HEK293 (cell line): ENCODE measurements around the gene BORCS6.
A peak's percentile ranks its signal among the peaks of the same experiment; 100 is the strongest.

Experiments used
- CTCF ChIA-PET: fragments of 350-600 bp; formaldehyde crosslinking; extraction: SDS; loops from one replicate; lab custom pipeline; 2021; ENCODE audit warnings: antibody characterized with exemption; lab: Yijun Ruan, JAX
- POLR2A ChIA-PET: fragments of 300-600 bp; formaldehyde crosslinking; extraction: SDS; loops from one replicate; lab custom pipeline; 2020; ENCODE audit warnings: antibody characterized with exemption, inconsistent platforms; lab: Yijun Ruan, JAX
- H3K27ac ChIP-seq: fragments of 200-500 bp; sonication (Bioruptor generic); 2 replicates; pipeline ENCODE4 v1.5.1; 2014; ENCODE audit warnings: low read depth, low read length, control low read depth, inconsistent platforms; ENCODE audit errors: extremely low read depth
- H3K36me3 ChIP-seq, 2 experiments: fragments of 200-500 bp in 1 of 2; sonication (Bioruptor generic) in 1 of 2; 1 replicate in 1 of 2; 2 replicates in 1 of 2; pipeline ENCODE4 v1.5.1; 2014 to 2017; ENCODE audit warnings: inconsistent platforms in 2 of 2, low read length in 2 of 2; ENCODE audit not compliant: control insufficient read depth in 2 of 2, insufficient read depth in 1 of 2
- H3K4me1 ChIP-seq: fragments of 200-500 bp; sonication (Bioruptor generic); 2 replicates; pipeline ENCODE4 v1.5.1; 2014; ENCODE audit warnings: mild to moderate bottlenecking, low read length, inconsistent platforms; ENCODE audit not compliant: control insufficient read depth, insufficient read depth
- H3K4me3 ChIP-seq: 2 replicates; pipeline ENCODE4 v1.5.1; 2011; ENCODE audit warnings: low read depth, mild to moderate bottlenecking, control low read depth, low read length, moderate library complexity
- H3K9me3 ChIP-seq: fragments of 200-500 bp; sonication (Bioruptor generic); 2 replicates; pipeline ENCODE4 v1.5.1; 2014; ENCODE audit warnings: low read depth, low read length, inconsistent platforms; ENCODE audit not compliant: control insufficient read depth, insufficient read depth
- GLIS2 ChIP-seq: fragments of 450-650 bp; formaldehyde crosslinking; IDR thresholded peaks from 2 replicates; pipeline ENCODE4 v1.5.1; 2016; ENCODE audit warnings: missing biosample characterization, missing genetic modification characterization
- REPIN1 ChIP-seq: fragments of 450-650 bp; formaldehyde crosslinking; IDR thresholded peaks from 2 replicates; pipeline ENCODE4 v1.5.1; 2017; ENCODE audit warnings: missing biosample characterization, missing genetic modification characterization, low read depth
- SCRT1 ChIP-seq: fragments of 450-650 bp; formaldehyde crosslinking; IDR thresholded peaks from 2 replicates; pipeline ENCODE4 v1.5.1; 2016; ENCODE audit warnings: missing biosample characterization, missing genetic modification characterization, borderline replicate concordance
- ZBTB8A ChIP-seq: fragments of 450-650 bp; formaldehyde crosslinking; IDR thresholded peaks from 2 replicates; pipeline ENCODE4 v1.5.1; 2016; ENCODE audit warnings: missing biosample characterization, missing genetic modification characterization
- ZNF214 ChIP-seq: fragments of 450-650 bp; formaldehyde crosslinking; IDR thresholded peaks from 2 replicates; pipeline ENCODE4 v1.5.1; 2017; ENCODE audit warnings: missing biosample characterization, mild to moderate bottlenecking, missing genetic modification characterization, borderline replicate concordance
- ZNF423 ChIP-seq: fragments of 450-650 bp; formaldehyde crosslinking; IDR thresholded peaks from 2 replicates; pipeline ENCODE4 v1.5.1; 2016; ENCODE audit warnings: missing biosample characterization, missing genetic modification characterization
- ZNF433 ChIP-seq: fragments of 450-650 bp; formaldehyde crosslinking; IDR thresholded peaks from 2 replicates; pipeline ENCODE4 v1.5.1; 2016; ENCODE audit warnings: missing biosample characterization, missing genetic modification characterization, low read depth
- ZNF521 ChIP-seq: fragments of 450-650 bp; formaldehyde crosslinking; IDR thresholded peaks from 2 replicates; pipeline ENCODE4 v1.5.1; 2017; ENCODE audit warnings: missing biosample characterization, mild to moderate bottlenecking, missing genetic modification characterization
- ZNF530 ChIP-seq: fragments of 450-650 bp; formaldehyde crosslinking; IDR thresholded peaks from 2 replicates; pipeline ENCODE4 v1.5.1; 2016; ENCODE audit warnings: low read depth, missing biosample characterization, missing genetic modification characterization
- ZNF600 ChIP-seq: fragments of 450-650 bp; formaldehyde crosslinking; IDR thresholded peaks from 2 replicates; pipeline ENCODE4 v1.5.1; 2016; ENCODE audit warnings: missing biosample characterization, missing genetic modification characterization
- ZNF623 ChIP-seq: fragments of 450-650 bp; formaldehyde crosslinking; IDR thresholded peaks from 2 replicates; pipeline ENCODE4 v1.5.1; 2016; ENCODE audit warnings: missing biosample characterization, missing genetic modification characterization
- ZNF76 ChIP-seq: fragments of 450-650 bp; formaldehyde crosslinking; IDR thresholded peaks from 2 replicates; pipeline ENCODE4; 2016; ENCODE audit warnings: low read depth, missing biosample characterization, missing genetic modification characterization, borderline replicate concordance
- ZNF768 ChIP-seq: fragments of 450-650 bp; formaldehyde crosslinking; IDR thresholded peaks from 2 replicates; pipeline ENCODE4 v1.5.1; 2018; ENCODE audit warnings: missing biosample characterization, mild to moderate bottlenecking, missing genetic modification characterization
- ZNF785 ChIP-seq: fragments of 450-650 bp; formaldehyde crosslinking; IDR thresholded peaks from 2 replicates; pipeline ENCODE4 v1.5.1; 2016; ENCODE audit warnings: missing biosample characterization, missing genetic modification characterization
- TF ChIP-seq, protein P1 (sequence below): fragments of 450-650 bp; formaldehyde crosslinking; IDR thresholded peaks from 2 replicates; pipeline ENCODE4 v1.5.1; 2016; ENCODE audit warnings: missing biosample characterization, missing genetic modification characterization
- TF ChIP-seq, protein P2 (sequence below): fragments of 450-650 bp; formaldehyde crosslinking; IDR thresholded peaks from 2 replicates; pipeline ENCODE4 v1.5.1; 2016; ENCODE audit warnings: missing biosample characterization, missing genetic modification characterization, borderline replicate concordance
- TF ChIP-seq, protein P3 (sequence below): fragments of 450-650 bp; formaldehyde crosslinking; IDR thresholded peaks from 2 replicates; pipeline ENCODE4 v1.5.1; 2017; ENCODE audit warnings: missing biosample characterization, missing genetic modification characterization

Gene BORCS6

DNA sequence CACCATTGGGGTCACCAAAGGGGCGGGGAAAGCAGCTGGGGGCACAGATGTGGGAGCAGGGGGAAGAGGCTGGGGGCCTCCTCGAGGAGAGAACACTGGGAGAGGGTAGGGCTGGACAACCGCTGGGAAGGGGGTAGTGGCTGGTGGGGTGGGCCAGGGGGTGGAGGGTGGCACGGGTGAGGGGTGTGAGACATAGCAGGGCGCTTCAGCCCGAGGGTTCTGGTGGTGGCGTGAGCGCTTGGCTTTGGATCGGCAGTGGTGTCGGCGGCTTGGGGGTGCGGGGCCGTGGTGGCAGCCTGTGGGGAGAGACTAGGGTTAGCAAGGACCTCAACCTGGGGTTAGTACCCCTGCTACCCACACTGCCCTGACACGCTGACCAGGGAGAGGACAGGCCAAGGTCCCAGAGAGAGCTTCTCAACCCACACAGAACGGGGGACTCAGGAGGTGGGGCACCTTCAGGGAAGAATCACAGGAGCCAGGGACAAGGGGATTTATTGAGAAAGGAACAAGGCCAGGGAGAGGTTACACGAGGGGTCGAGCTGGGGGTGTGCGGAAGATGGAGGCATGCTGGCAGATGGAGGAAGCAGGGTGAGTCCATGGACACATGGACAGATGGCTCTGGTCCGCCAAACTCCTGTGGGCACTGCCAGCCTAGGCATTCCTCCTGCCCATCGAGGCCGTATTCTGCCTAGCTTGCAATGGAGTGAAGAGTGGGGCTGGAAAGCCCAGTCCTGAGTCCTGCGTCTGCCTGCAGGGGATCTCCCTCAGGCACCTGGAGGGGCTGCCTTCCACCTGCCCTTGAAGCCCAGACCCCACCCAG lies 46.2 kb downstream of the BORCS6 start (continued):
- no peak for TF ChIP-seq ZNF433 (tag by site-specific recombination)
- no peak for TF ChIP-seq REPIN1 (tag by site-specific recombination)
- no peak for TF ChIP-seq ZNF600 (tag by site-specific recombination)

DNA sequence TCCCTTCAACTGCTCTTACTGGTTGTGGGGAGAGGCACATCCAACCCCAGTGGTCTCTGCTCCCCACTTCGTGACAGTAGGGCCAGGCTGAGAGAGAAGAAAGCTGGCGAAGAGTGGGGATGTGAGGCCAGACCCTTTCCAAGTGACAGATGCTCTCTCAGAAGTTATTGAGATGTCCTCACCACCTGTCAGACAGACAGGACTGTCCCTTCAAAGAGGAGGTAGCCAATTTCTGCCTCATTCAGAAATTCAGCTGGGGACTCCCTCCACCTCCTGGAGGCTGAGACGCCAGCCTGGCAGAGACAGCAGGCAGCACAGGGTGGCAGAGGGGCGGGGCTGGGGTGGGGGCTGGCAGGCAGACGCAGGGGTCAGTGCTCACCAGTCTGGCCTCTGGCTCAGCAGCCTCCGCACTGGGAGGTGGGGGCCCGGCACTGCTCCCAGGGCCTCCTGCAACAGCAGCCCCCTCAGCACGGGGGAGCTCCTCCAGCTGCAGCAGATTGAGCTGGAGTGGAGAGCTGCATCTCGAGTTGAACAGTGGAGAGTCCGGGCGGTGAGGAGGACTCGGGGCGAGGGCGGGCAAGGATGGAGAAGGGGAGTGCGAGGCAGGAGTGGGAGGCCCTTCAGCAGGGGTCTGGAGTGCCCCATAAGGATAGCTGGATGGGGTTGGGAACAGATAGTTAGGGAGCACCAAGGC lies 46.9 kb downstream of the BORCS6 start:
- Histone ChIP-seq H3K9me3 (no peaks in the 10 kb centered on the region), H3K36me3 (peaks cover 0 to 71% of the 10 kb centered on the region in 2 experiments; a peak in 1 of 3 replicates), H3K27ac (no peak overlapping the region), H3K4me3 (no peak overlapping the region), H3K4me1 (no peaks in the 10 kb centered on the region)
- ChIA-PET POLR2A (no interaction called here), CTCF (interaction anchor here (0.7 to 7.1 kb wide), 2 partner anchors 15 to 264 kb away, joined by 3 to 91 read pairs; no protein-coding TSS in a partner anchor)
- TF ChIP-seq GLIS2 (tag by site-specific recombination): 0 out of 2 replicates have a peak, but pooled peaks have one; percentile 12
- no peak for TF ChIP-seq ZNF214

DNA sequence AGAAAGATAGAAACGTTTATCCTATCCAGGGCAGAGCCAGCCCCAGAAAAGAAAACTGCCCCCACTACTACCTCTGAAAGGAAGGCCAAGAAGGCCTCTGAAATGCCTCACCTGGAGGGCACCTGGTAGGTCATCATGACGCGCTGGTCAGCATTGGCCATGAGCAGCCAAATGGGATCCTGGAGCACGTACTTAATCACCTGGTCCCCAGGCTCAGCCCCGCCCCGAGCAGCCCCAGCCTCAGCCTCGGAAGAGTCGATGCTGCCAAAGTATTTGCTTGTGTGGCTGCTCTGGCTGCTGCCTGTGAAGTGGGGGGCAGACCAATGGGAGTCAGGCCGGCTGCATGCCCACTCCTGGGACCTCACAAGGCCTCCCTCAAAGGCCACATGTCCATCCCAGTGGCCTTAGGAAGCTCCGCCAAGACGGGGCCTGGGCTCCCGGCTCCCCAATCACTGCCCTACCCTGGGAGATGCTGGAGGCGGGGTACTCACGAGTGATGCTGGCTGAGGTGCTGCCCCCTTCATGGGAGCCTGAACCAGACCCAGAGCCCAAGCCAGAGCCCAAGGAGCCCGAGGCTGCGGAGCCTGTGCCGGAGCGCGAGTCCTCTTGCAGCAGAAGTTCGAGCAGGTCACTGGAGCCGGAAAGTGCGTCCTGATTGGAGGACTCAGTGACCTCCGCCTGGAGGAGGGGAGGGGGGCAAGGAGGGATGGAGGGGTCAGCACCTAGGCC lies 47.7 kb downstream of the BORCS6 start:
- CTCF ChIA-PET: interaction anchor here (0.6 to 7.1 kb wide), 3 partner anchors 16 to 265 kb away, joined by 3 to 91 read pairs (median 6); no protein-coding TSS in a partner anchor

DNA sequence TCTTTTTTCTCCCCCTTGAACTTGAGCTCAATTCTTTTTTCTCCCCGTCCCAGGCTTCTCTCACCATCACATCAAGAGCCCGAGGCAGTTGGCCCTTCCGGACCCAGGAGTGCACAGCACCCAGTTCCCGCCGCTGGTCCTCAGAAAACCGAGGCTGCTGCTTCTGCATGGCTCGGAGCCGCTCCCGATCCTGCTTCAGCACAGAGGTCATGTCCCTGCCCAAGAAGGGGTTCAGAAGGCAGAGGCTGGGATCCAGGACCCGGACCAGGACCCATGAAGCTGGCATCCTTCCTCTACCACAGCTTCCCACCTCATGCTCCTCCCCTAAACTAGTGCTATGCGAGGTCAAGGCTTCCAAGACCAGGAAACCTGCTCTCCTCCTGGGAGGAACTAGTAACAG lies 48.2 kb downstream of the BORCS6 start:
- Histone ChIP-seq H3K4me1 (0 out of 2 replicates have a peak, but pooled peaks cover 4% of the 10 kb centered on the region), H3K27ac (no peak overlapping the region), H3K4me3 (no peak overlapping the region), H3K9me3 (no peaks in the 10 kb centered on the region), H3K36me3 (peaks cover 0 to 58% of the 10 kb centered on the region in 2 experiments; a peak in 1 of 3 replicates)
- ChIA-PET CTCF (interaction anchor here (0.6 to 7.1 kb wide), 3 partner anchors 16 to 211 kb away, joined by 6 to 91 read pairs (median 19); no protein-coding TSS in a partner anchor), POLR2A (interaction anchor here (0.6 to 4.5 kb wide), 2 partner anchors 16 to 131 kb away, joined by 5 to 31 read pairs; no protein-coding TSS in a partner anchor)
- TF ChIP-seq ZNF76 (no peak), ZNF530 (tag by site-specific recombination) (no peak), ZNF623 (tag by site-specific recombination) (no peak), ZNF768 (no peak), ZNF785 (tag by site-specific recombination) (no peak), ZNF214 (no peak), ZNF521 (tag by site-specific recombination) (no peak), ZBTB8A (no peak), ZNF423 (tag by site-specific recombination) (no peak)
- TF ChIP-seq, protein P1, sequence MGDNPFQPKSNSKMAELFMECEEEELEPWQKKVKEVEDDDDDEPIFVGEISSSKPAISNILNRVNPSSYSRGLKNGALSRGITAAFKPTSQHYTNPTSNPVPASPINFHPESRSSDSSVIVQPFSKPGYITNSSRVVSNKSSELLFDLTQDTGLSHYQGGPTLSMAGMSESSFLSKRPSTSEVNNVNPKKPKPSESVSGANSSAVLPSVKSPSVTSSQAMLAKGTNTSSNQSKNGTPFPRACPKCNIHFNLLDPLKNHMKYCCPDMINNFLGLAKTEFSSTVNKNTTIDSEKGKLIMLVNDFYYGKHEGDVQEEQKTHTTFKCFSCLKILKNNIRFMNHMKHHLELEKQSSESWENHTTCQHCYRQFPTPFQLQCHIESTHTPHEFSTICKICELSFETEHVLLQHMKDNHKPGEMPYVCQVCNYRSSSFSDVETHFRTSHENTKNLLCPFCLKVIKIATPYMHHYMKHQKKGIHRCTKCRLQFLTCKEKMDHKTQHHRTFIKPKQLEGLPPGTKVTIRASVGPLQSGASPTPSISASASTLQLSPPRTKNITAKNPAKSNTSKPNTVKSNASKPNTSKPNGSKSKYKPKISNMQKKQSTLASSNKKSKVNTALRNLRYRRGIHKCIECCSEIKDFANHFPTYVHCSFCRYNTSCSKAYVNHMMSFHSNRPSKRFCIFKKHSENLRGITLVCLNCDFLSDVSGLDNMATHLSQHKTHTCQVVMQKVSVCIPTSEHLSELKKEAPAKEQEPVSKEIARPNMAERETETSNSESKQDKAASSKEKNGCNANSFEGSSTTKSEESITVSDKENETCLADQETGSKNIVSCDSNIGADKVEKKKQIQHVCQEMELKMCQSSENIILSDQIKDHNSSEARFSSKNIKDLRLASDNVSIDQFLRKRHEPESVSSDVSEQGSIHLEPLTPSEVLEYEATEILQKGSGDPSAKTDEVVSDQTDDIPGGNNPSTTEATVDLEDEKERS: no peak
- TF ChIP-seq, protein P2, sequence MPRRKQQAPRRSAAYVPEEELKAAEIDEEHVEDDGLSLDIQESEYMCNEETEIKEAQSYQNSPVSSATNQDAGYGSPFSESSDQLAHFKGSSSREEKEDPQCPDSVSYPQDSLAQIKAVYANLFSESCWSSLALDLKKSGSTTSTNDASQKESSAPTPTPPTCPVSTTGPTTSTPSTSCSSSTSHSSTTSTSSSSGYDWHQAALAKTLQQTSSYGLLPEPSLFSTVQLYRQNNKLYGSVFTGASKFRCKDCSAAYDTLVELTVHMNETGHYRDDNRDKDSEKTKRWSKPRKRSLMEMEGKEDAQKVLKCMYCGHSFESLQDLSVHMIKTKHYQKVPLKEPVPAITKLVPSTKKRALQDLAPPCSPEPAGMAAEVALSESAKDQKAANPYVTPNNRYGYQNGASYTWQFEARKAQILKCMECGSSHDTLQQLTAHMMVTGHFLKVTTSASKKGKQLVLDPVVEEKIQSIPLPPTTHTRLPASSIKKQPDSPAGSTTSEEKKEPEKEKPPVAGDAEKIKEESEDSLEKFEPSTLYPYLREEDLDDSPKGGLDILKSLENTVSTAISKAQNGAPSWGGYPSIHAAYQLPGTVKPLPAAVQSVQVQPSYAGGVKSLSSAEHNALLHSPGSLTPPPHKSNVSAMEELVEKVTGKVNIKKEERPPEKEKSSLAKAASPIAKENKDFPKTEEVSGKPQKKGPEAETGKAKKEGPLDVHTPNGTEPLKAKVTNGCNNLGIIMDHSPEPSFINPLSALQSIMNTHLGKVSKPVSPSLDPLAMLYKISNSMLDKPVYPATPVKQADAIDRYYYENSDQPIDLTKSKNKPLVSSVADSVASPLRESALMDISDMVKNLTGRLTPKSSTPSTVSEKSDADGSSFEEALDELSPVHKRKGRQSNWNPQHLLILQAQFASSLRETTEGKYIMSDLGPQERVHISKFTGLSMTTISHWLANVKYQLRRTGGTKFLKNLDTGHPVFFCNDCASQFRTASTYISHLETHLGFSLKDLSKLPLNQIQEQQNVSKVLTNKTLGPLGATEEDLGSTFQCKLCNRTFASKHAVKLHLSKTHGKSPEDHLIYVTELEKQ: no peak

More for the DNA sequence above, 47.7 kb downstream of the BORCS6 start:
- H3K9me3 ChIP-seq: no peaks in the 10 kb centered on the region
- TF ChIP-seq, protein P3, sequence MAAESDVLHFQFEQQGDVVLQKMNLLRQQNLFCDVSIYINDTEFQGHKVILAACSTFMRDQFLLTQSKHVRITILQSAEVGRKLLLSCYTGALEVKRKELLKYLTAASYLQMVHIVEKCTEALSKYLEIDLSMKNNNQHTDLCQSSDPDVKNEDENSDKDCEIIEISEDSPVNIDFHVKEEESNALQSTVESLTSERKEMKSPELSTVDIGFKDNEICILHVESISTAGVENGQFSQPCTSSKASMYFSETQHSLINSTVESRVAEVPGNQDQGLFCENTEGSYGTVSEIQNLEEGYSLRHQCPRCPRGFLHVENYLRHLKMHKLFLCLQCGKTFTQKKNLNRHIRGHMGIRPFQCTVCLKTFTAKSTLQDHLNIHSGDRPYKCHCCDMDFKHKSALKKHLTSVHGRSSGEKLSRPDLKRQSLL (tag by site-specific recombination): 0 out of 2 replicates have a peak, but pooled peaks have one; percentile 30
- no peak for TF ChIP-seq SCRT1 (tag by site-specific recombination)
- TF ChIP-seq, all 188 proteins: peak for 1
- Histone ChIP-seq H3K36me3 (peaks cover 0 to 64% of the 10 kb centered on the region in 2 experiments; a peak in 1 of 3 replicates), H3K4me1 (0 out of 2 replicates have a peak, but pooled peaks cover 4% of the 10 kb centered on the region), H3K4me3 (no peak overlapping the region), H3K27ac (no peak overlapping the region)
- POLR2A ChIA-PET: interaction anchor here (0.6 kb wide), 1 partner anchor 132 kb away, joined by 5 read pairs; no protein-coding TSS in a partner anchor
